Fibroblast of lung (primary cell): ENCODE results near the gene SSB.

Experiments
- CTCF ChIP-seq, 2 donors: IDR thresholded peaks in 1 of 2; conservative IDR thresholded peaks in 1 of 2; 1 replicate in 1 of 2; 2 replicates in 1 of 2; pipeline ENCODE4 v1.5.1; 2011 to 2012; ENCODE audit warnings: low read length in 2 of 2, control low read depth in 1 of 2, inconsistent platforms in 1 of 2, low read depth in 1 of 2, mild to moderate bottlenecking in 1 of 2
- EZH2 ChIP-seq: IDR thresholded peaks from 2 replicates; pipeline ENCODE4 v1.5.1; 2012; ENCODE audit warnings: low read length, control low read depth, mild to moderate bottlenecking; ENCODE audit errors: missing control alignments

DNA sequence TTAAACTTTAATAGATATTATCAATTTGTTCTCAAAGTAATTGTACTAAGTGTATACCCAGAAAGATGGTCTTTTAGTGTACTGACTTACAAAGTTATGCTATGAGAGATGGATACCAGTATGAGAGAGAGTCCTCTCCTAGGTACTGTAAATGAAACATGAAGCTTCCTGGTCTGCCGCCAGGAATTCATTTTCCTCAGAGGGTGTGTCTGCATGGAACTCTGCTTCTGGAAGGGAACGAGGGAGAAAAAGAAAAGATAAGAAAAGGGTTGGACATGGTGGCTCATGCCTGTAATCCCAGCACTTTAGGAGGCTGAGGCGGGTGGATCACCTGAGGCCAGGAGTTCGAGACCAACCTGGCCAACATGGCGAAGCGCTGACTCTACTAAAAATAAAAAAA, 2.2 kb upstream of the SSB start:
- TF ChIP-seq CTCF (conservative IDR thresholded peaks at IDR 0.05 in 1 of 2, IDR thresholded peaks at IDR 0.05 in 1 of 2; ENCODE audit: low read depth in 1 of 2, low read length in 2 of 2) (no peak), EZH2 (no peak)
